Astrocyte (in vitro differentiated cells and primary cell): ENCODE results near the gene HSPB2. TPM values are rescaled to one million over a fixed set of nuclear protein-coding genes. Genes with fewer than 3 reads are reported as not detected.
A peak's percentile ranks its signal among the peaks of the same experiment; 100 is the strongest.

Experiments used
- DNase-seq: peaks from one replicate; pipeline ENCODE4 v3.0.0-alpha.2; 2010; ENCODE audit warnings: low read depth
- FAIRE-seq: peaks from 2 replicates; lab custom pipeline; 2011; peaks lifted over from hg19 to GRCh38; lab: Jason Lieb, UNC
- H2AFZ ChIP-seq: 2 replicates; pipeline ENCODE4 v1.6.0; 2012; ENCODE audit warnings: low read depth, low read length, inconsistent platforms
- H3K27ac ChIP-seq: 2 replicates; pipeline ENCODE4 v1.5.1; 2011; ENCODE audit warnings: low read depth, low read length, inconsistent platforms
- H3K27me3 ChIP-seq: 2 replicates; pipeline ENCODE4 v1.6.0; 2011; ENCODE audit warnings: low read length, inconsistent platforms; ENCODE audit not compliant: insufficient read depth
- H3K36me3 ChIP-seq: 2 replicates; pipeline ENCODE4 v1.5.1; 2011; ENCODE audit warnings: low read length, inconsistent platforms; ENCODE audit not compliant: insufficient read depth
- H3K4me1 ChIP-seq: 2 replicates; pipeline ENCODE4 v1.5.1; 2011; ENCODE audit warnings: low read length, inconsistent platforms; ENCODE audit not compliant: insufficient read depth
- H3K4me2 ChIP-seq: 2 replicates; pipeline ENCODE4 v1.6.0; 2012; ENCODE audit warnings: low read length, inconsistent platforms
- H3K4me3 ChIP-seq: 2 replicates; pipeline ENCODE4 v1.5.1; 2011; ENCODE audit warnings: low read depth, mild to moderate bottlenecking, low read length, inconsistent platforms; ENCODE audit not compliant: insufficient read depth
- H3K79me2 ChIP-seq: 2 replicates; pipeline ENCODE4 v1.6.0; 2012; ENCODE audit warnings: mild to moderate bottlenecking, low read length, inconsistent platforms; ENCODE audit not compliant: insufficient read depth
- H3K9ac ChIP-seq: 2 replicates; pipeline ENCODE4 v1.6.0; 2012; ENCODE audit warnings: mild to moderate bottlenecking, low read length, inconsistent platforms
- H3K9me3 ChIP-seq: 2 replicates; pipeline ENCODE4 v1.5.1; 2012; ENCODE audit warnings: low read depth, mild to moderate bottlenecking, low read length, inconsistent platforms; ENCODE audit not compliant: insufficient read depth
- H4K20me1 ChIP-seq: 2 replicates; pipeline ENCODE4 v1.6.0; 2012; ENCODE audit warnings: low read length, inconsistent platforms; ENCODE audit not compliant: insufficient read depth
- H3K27ac Mint-ChIP-seq: one replicate; pipeline ENCODE4 v1.8.0; 2021; ENCODE audit warnings: mild to moderate bottlenecking, mixed read lengths; ENCODE audit not compliant: unreplicated experiment
- H3K27me3 Mint-ChIP-seq: one replicate; pipeline ENCODE4 v1.8.0; 2021; ENCODE audit warnings: low read depth, mixed read lengths; ENCODE audit not compliant: unreplicated experiment
- H3K36me3 Mint-ChIP-seq: one replicate; pipeline ENCODE4 v1.8.0; 2021; ENCODE audit warnings: low read depth, mixed read lengths; ENCODE audit not compliant: unreplicated experiment
- H3K4me1 Mint-ChIP-seq: one replicate; pipeline ENCODE4 v1.8.0; 2021; ENCODE audit warnings: low read depth, mixed read lengths; ENCODE audit not compliant: unreplicated experiment
- H3K4me3 Mint-ChIP-seq: one replicate; pipeline ENCODE4 v1.8.0; 2021; ENCODE audit warnings: mild to moderate bottlenecking, moderate library complexity, mixed read lengths; ENCODE audit not compliant: unreplicated experiment
- H3K9me3 Mint-ChIP-seq: one replicate; pipeline ENCODE4 v1.8.0; 2021; ENCODE audit warnings: mild to moderate bottlenecking, mixed read lengths; ENCODE audit not compliant: unreplicated experiment
- EZH2 ChIP-seq: IDR thresholded peaks from 2 replicates; pipeline ENCODE4 v1.6.1; 2012; ENCODE audit warnings: mild to moderate bottlenecking, low read length, inconsistent platforms; ENCODE audit not compliant: insufficient read depth
- total RNA-seq: library from RNA; stranded (reverse); gene quantifications from 2 replicates; pipeline ENCODE4 v1.2.1, GENCODE V29; 2021
- TF ChIP-seq, protein P1 (sequence below): IDR thresholded peaks from 2 replicates; pipeline ENCODE4 v1.5.1; 2011; ENCODE audit warnings: low read depth, mild to moderate bottlenecking, inconsistent platforms, low read length, moderate library complexity; ENCODE audit not compliant: insufficient read depth

The HSPB2 gene
- total RNA-seq, 1 donor from 2014 or later: not detected

GRCh38 chr11:111957663-111958444 is 45.3 kb downstream of the HSPB2 start:
- no peaks in the 10 kb centered on the region for H3K9me3 ChIP-seq
- no peak for TF ChIP-seq EZH2
- TF ChIP-seq, protein P1, sequence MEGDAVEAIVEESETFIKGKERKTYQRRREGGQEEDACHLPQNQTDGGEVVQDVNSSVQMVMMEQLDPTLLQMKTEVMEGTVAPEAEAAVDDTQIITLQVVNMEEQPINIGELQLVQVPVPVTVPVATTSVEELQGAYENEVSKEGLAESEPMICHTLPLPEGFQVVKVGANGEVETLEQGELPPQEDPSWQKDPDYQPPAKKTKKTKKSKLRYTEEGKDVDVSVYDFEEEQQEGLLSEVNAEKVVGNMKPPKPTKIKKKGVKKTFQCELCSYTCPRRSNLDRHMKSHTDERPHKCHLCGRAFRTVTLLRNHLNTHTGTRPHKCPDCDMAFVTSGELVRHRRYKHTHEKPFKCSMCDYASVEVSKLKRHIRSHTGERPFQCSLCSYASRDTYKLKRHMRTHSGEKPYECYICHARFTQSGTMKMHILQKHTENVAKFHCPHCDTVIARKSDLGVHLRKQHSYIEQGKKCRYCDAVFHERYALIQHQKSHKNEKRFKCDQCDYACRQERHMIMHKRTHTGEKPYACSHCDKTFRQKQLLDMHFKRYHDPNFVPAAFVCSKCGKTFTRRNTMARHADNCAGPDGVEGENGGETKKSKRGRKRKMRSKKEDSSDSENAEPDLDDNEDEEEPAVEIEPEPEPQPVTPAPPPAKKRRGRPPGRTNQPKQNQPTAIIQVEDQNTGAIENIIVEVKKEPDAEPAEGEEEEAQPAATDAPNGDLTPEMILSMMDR: no peak
- FAIRE-seq: no peak
- no peak overlapping the region for H3K27ac ChIP-seq
- peaks cover 4% of the 10 kb centered on the region for H4K20me1 ChIP-seq
- Mint-ChIP-seq H3K27ac (no peak overlapping the region), H3K36me3 (peaks cover 4% of the 10 kb centered on the region), H3K9me3 (peaks cover 2% of the 10 kb centered on the region), H3K4me3 (no peak overlapping the region), H3K4me1 (peaks cover 6% of the 10 kb centered on the region), H3K27me3 (no peaks in the 10 kb centered on the region)
- no peak for DNase-seq
- H2AFZ ChIP-seq: no peak overlapping the region
- H3K4me1 ChIP-seq: no peaks in the 10 kb centered on the region
- H3K36me3 ChIP-seq: no peaks in the 10 kb centered on the region
- no peak overlapping the region for H3K4me2 ChIP-seq
- no peaks in the 10 kb centered on the region for H3K27me3 ChIP-seq
- no peak overlapping the region for H3K4me3 ChIP-seq
- no peaks in the 10 kb centered on the region for H3K79me2 ChIP-seq
- H3K9ac ChIP-seq: no peak overlapping the region

GRCh38 chr11:111960916-111961315 is 48.4 kb downstream of the HSPB2 start:
- H3K27ac ChIP-seq: no peak overlapping the region
- no peak overlapping the region for H3K4me2 ChIP-seq
- no peak overlapping the region for H3K4me3 ChIP-seq
- H3K9ac ChIP-seq: no peak overlapping the region
- no peaks in the 10 kb centered on the region for H3K79me2 ChIP-seq
- Mint-ChIP-seq H3K4me3 (no peak overlapping the region), H3K9me3 (no peaks in the 10 kb centered on the region), H3K36me3 (peaks cover 4% of the 10 kb centered on the region), H3K4me1 (peaks cover 6% of the 10 kb centered on the region), H3K27me3 (no peaks in the 10 kb centered on the region), H3K27ac (no peak overlapping the region)
- peaks cover 4% of the 10 kb centered on the region for H4K20me1 ChIP-seq
- H3K9me3 ChIP-seq: no peaks in the 10 kb centered on the region
- TF ChIP-seq, protein P1: no peak
- no peak for TF ChIP-seq EZH2
- no peak for FAIRE-seq
- no peaks in the 10 kb centered on the region for H3K4me1 ChIP-seq
- H2AFZ ChIP-seq: no peak overlapping the region
- DNase-seq: peak; percentile 37
- no peaks in the 10 kb centered on the region for H3K36me3 ChIP-seq
- H3K27me3 ChIP-seq: no peaks in the 10 kb centered on the region
